Left lung (tissue), 10 donors: ENCODE data around the gene ADGRL4. TPM values are rescaled to one million over a fixed set of nuclear protein-coding genes. Genes with fewer than 3 reads are reported as not detected.

ENCODE experiments used
- ATAC-seq: fragments of 200-7000 bp; cut with Tn5 transposase; one replicate; pipeline ENCODE4 v1.9.1; 2020; ENCODE audit warnings: moderate library complexity
- DNase-seq, 4 donors: peaks; one replicate each; pipeline ENCODE4 v3.0.0-alpha.2; 2013 to 2020
- H3K27ac ChIP-seq, 2 donors: fragments of 200-600 bp; sonication (generic) in 1 of 2; one replicate each; pipeline versions ENCODE4 v1.5.0 to v1.8.0; 2020 to 2021
- H3K27me3 ChIP-seq, 2 donors: fragments of 200-600 bp; sonication (generic) in 1 of 2; one replicate each; pipeline versions ENCODE4 v1.5.0 to v1.8.0; 2020 to 2021
- H3K36me3 ChIP-seq, 2 donors: fragments of 200-600 bp; sonication (generic) in 1 of 2; one replicate each; pipeline versions ENCODE4 v1.5.0 to v1.8.0; 2020 to 2021
- H3K4me1 ChIP-seq, 2 donors: fragments of 200-600 bp; one replicate each; pipeline ENCODE4 v1.8.0; 2021
- H3K4me3 ChIP-seq, 2 donors: fragments of 200-600 bp; sonication (generic) in 1 of 2; one replicate each; pipeline versions ENCODE4 v1.5.0 to v1.8.0; 2020 to 2021; ENCODE audit warnings: mild to moderate bottlenecking in 1 of 2
- H3K9me3 ChIP-seq, 2 donors: fragments of 200-600 bp; sonication (generic) in 1 of 2; one replicate each; pipeline versions ENCODE4 v1.5.0 to v1.8.0; 2020 to 2021
- CTCF ChIP-seq, 2 donors: fragments of 200-600 bp; sonication (generic) in 1 of 2; IDR thresholded peaks; one replicate each; pipeline versions ENCODE4 v1.5.0 to v1.8.0; 2021; ENCODE audit warnings: antibody characterized with exemption in 2 of 2
- intact Hi-C, 2 donors: fragments of 100-400 bp; cut with DNase I; formaldehyde crosslinking; loops; one replicate each; pipeline versions ENCODE4 v1.11.2 to v1.14.2; 2022
- polyA plus RNA-seq, 6 donors: library from polyadenylated mRNA; unstranded; fragments of 120-200 nt; gene quantifications; one replicate each; pipeline ENCODE4 v1.2.1, GENCODE V29; 2013; ENCODE audit not compliant: insufficient read length in 6 of 6
- total RNA-seq, 2 donors: library from RNA; stranded (reverse); fragmentation: NEBNext Ultra II Directional; extraction: Animal tissue kit (Norgen Biotek cat#: 25700); gene quantifications; one replicate each; pipeline ENCODE4 v1.2.1, GENCODE V29; 2021
- donor health status: DM: no; HTN: yes; CAD: no.
- donor health status: DM: no; HTN: no; CAD: no.

The ADGRL4 gene
- total and polyA plus RNA-seq, 8 donors: 11.8 to 20.4 (median 12.7) TPM

DNA sequence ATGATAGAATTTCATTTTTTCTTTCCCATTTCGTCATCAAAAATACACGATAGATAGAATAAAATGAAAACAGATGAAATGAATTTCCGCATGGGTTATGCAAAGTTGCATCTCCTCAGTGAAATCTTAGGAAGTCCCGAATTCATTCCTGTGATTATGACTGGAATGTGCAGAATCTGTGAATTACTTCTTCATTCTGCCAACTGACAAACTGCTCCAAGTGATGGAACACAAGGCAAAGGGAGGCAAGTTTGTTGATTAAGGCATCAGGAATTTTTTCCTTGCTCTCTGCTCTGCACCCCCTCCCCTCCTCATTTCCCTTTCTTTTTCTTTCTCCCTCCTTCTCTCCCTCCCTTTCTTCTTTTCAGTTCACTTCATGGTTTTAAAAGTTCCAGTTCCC is 37.0 kb upstream of the ADGRL4 start:
- H3K27ac ChIP-seq: no peak overlapping the region
- no peak for ATAC-seq
- no peak for TF ChIP-seq CTCF (IDR thresholded peaks at IDR 0.05)

GRCh38 chr1:79042539-79042938 is 36.0 kb upstream of the ADGRL4 start:
- Histone ChIP-seq H3K4me3 (no peak overlapping the region), H3K27ac (no peak overlapping the region), H3K9me3 (peaks cover 0 to 8% of the 10 kb centered on the region in 2 donors), H3K36me3 (no peaks in the 10 kb centered on the region), H3K27me3 (no peaks in the 10 kb centered on the region), H3K4me1 (no peaks in the 10 kb centered on the region)
- no peak for TF ChIP-seq CTCF (IDR thresholded peaks at IDR 0.05)
- ATAC-seq: no peak
- intact Hi-C loops: no loop called here
- no peak for DNase-seq

More for the DNA sequence above, 37.0 kb upstream of the ADGRL4 start:
- no peak for DNase-seq
- intact Hi-C loops: no loop called here
- H3K36me3 ChIP-seq: no peaks in the 10 kb centered on the region
- no peaks in the 10 kb centered on the region for H3K27me3 ChIP-seq
- H3K4me1 ChIP-seq: no peaks in the 10 kb centered on the region
- peaks cover 0 to under 1% of the 10 kb centered on the region in 2 donors for H3K9me3 ChIP-seq
- no peak overlapping the region for H3K4me3 ChIP-seq

GRCh38 chr1:79042117-79042516 is 35.6 kb upstream of the ADGRL4 start:
- ATAC-seq (no peak), DNase-seq (no peak)
- Histone ChIP-seq H3K9me3 (peaks cover 0 to 12% of the 10 kb centered on the region in 2 donors), H3K36me3 (no peaks in the 10 kb centered on the region), H3K27me3 (no peaks in the 10 kb centered on the region), H3K4me3 (no peak overlapping the region), H3K27ac (no peak overlapping the region), H3K4me1 (no peaks in the 10 kb centered on the region)
- no peak for TF ChIP-seq CTCF (IDR thresholded peaks at IDR 0.05)
- intact Hi-C loops: no loop called here

- no peaks in the 10 kb centered on the region for H3K36me3 ChIP-seq
- no peaks in the 10 kb centered on the region for H3K4me1 ChIP-seq
- DNase-seq (no peak), ATAC-seq (no peak)
- intact Hi-C loops: no loop called here
- H3K27ac ChIP-seq: no peak overlapping the region
- H3K4me3 ChIP-seq: no peak overlapping the region
- TF ChIP-seq CTCF (IDR thresholded peaks at IDR 0.05): no peak
- H3K9me3 ChIP-seq: peaks cover 0 to 17% of the 10 kb centered on the region in 2 donors
- no peaks in the 10 kb centered on the region for H3K27me3 ChIP-seq
Measured at GRCh38 chr1:79041666-79042065, 35.1 kb upstream of the ADGRL4 start.

DNA sequence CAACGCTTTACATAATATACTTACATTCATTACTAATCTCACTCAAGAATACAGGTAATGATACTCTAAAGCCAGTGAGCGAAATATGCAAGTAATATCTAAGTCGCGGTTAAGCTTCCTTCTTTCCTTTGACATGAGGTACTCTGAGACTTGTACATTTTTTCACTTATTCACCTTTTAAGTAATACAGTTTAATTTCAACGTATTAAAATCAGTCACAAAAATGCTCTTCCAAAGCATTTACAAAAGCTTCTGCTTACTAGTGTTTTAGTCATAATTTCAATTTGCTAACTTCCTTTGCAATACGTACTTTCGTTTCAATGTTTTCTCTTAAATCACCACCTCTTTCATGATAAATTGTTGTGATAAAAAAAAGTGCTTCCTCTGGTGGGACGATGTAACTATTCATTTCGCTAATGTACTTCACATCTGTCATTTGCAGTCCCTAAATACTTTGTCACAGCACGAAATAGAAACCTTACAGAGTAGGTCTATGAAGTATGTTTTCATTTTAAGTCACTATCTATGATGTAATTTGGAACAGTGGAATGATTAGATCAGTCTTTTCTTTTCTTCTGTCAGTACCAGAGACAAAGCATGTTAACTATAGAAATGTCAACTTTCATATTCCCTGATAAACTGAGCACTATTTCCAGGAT is 34.0 kb upstream of the ADGRL4 start:
- Histone ChIP-seq H3K27ac (no peak overlapping the region), H3K9me3 (peaks cover 0 to 18% of the 10 kb centered on the region in 2 donors), H3K4me1 (no peaks in the 10 kb centered on the region), H3K27me3 (no peaks in the 10 kb centered on the region), H3K36me3 (no peaks in the 10 kb centered on the region), H3K4me3 (no peak overlapping the region)
- DNase-seq (no peak), ATAC-seq (no peak)
- intact Hi-C loops: no loop called here
- TF ChIP-seq CTCF (IDR thresholded peaks at IDR 0.05): no peak
